ENCODE data around the gene ALG9.

- TF ChIP-seq CTCF (IDR thresholded peaks at IDR 0.05 in 4 of 5, conservative IDR thresholded peaks at IDR 0.05 in 1 of 5) (no peak), POLR2A (IDR thresholded peaks at IDR 0.05) (no peak)
Measured at GRCh38 chr11:111762981-111763643, 108.3 kb downstream of the ALG9 start.
